Hepatic stellate cell (primary cell): ENCODE data around the gene CDH2.

Experiments used
- DNase-seq: peaks from one replicate; pipeline ENCODE4 v3.0.0; 2011; ENCODE audit warnings: low spot score

The CDH2 gene

DNA sequence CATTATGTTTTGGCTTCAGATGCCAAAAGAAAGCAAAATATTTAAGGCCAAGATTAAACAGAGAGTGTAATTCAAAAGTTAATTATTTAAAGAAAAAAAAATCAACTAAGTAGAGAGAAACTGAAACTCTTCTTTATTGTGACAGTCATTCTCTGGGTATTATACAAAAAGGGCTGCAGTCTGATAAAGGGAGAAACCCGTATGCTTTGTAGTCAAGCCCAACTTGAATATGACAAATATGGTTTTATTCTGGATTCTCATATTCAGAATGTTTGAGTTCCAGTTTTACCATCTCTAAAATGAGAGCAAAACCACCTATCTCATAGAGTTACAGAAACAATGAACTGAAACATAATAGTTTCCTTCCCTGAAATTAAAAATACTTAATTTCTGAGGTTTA is 8.2 kb downstream of the CDH2 start:
- no peak for DNase-seq

DNA sequence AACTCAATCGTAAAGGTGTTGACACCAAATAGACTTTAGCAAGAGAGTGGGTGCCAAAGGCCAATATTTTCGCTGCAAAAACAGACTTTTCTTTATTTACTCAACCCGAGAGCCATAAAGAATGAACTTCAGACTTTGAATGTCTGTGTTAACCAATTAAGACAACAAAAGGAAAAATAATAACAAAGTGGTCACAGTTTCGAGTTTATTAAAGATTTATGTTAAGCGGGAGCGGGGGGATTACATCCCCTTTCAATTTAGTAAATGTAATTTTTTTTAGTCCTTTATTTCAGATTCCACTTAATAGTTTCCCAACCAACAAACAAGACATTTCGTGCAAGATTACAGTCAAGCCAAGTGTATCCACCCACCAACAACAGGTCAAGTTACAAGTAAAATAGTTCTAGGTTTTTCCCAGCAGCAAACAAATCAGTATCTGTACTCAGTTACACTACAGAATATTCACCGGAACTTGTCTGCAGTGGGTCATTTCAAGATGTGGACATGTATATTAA is 9.0 kb downstream of the CDH2 start:
- DNase-seq, result no peak

DNA sequence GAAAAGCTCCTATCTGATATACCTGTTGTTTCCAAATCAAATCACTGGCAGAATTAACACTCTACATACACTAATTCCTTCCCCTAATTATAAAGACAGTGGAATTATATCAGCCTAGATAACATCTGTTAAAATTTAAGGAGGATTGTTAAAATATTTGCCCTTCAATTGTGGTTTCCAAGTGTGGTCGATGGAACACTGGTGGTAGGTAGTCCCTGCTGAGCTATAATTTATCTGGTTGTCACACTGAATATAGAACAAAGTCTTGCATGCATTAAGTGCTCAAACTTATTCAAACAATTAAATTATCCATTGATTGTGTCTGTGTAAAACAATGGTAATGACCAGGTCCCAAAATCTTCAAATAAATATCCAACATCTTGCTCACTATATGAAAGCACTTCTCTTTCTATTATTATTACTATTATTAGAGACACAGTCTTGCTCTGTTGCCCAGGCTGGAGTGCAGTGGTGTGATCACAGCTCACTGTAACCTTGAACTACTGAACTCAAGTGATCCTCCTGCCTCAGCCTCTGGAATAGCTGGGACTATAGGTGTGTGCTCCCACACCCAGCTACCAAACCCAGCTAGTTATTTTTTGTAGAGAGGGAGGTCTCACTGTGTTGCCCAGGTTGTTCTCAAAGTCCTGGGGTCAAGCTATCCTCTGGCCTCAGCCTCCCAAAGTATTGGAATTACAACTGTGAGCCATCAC is 12.0 kb downstream of the CDH2 start:
- no peak for DNase-seq

DNA sequence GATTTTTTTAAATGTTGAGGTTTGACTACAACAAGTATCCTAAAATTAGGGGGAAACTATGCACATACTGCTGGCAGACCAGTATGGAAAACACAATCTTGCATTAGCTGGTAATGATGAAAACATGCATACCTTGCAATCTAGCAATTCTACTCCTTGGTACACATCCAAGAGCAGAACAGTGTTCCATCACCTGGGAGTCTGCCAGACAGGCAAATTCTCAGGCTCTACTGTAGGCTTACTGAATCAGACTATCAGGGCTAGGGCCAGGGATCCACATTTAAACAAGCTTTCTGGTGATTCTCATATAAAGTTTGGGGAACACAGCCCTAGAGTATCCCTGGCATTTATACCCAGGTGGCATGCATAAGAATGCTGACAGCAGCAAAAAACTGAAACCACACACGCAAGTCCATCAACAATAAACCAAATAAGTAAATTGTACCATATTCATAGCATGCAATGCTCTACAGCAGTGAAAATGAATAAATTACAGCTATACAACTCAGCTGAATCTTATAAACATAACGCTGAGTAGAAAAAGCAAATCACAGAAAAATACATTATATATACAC is 13.6 kb downstream of the CDH2 start:
- DNase-seq, result no peak

DNA sequence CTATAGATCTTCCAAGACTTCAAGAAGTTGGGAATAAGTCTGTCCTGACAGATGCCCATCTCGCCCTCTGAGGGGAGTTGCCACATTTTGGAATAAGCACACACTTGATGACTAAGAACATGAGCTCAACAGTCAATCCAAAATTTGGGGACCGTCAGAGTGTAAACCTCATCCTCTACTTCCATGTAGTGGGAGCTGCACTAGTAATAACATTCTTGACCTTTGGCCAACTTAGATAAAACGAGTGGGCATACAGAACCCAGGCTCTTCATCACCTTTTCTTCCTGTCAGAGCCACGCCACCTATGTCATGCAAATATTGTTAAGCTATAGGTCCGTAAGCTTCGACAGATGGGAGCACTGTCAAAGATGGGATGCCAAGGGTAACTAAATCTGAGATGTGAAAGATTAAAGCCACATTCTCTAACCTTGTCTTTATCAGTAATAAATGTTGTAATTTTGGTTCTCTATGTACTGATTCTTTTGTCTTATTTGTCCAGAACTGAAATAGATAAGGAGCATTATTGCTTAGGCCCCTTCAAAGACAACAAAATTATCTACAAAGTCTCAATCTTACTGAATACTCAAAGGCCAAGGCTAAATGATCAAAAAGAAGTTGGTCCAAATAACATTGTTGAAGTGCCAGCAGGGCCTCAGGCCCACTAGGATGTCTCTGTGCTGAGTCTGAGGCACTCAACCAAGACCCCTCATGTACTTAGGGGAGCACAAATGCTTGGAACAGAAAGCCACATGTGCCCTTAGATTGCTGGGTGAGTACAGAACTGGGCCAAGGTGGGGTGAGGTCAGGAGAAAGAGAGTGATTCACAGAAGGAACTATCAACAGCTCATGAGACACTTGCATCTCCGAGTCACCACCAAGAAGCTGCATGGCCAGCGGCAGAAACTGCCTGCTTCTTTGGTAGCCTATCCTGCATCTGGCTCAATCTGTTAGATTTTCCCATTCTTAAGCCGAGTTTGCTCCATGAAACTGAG is 15.0 kb downstream of the CDH2 start:
- DNase-seq, result no peak

DNA sequence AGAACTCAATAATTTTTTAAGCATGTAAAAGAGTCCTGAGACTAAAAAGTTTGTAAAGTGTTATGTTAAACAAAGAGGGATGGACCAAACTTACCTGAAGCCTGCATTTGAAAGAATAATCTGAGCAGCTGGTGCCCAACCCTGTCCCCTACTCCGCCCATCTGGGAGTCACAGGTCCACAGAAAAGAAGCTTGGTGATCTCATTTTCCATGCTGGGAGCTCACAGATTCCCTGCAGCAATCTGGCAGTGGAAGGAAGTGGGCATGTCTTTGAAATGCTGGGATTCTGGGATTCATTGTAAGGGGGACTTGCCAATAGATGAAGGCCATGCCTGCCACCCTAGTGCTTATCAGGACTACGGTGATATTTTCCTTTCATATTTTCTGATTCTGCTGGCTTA is 17.9 kb downstream of the CDH2 start:
- DNase-seq, result no peak

DNA sequence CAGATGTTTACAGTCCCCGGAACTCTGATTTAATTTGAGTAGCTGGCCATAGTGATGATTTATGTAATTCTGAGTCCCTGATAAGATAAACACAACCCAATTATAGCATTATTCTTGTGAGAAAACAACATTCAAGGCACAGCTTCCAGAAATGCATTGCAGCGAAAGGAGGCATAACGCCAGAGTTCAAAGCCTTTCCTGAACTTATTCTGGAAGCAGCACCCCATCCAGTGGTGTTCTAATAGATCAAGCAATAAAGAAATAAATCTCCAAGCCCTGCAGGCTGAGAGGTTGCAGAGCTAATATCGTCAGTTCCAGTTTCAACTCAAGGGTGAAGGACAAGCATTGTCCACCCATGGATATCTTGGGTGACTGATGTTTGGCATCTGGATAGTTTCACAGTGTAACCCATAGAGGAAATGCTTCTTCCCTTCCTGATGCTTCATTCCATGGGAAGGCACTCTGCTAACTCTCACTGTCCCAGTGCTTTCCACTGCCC is 18.8 kb downstream of the CDH2 start:
- DNase-seq, result no peak

DNA sequence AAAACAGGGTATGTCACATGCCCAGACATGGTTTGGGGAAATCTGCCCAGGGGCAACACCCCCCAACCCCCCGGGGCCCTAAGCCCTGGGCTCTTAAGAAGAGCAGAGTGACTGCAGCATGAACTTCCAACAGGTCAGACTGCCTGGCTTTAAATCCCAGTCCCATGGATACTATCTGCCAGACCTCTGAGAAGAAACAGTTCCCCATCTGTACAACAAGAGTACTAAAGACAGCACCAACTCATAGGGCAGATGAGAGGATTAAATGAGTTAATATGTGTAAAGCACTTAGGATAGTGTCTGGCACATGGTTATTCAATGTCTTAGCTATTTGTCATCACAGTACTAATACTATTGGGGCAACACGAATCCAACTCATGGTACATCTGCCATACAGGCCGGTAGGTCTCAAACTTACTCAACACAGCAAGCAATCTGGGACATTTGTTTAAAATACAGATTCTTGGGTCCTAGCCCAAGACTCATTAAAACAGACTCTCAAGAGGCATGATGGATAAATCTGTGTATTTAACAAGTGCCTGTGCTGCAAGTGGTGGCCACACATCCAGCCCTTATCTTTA is 23.4 kb downstream of the CDH2 start:
- DNase-seq, result no peak

DNA sequence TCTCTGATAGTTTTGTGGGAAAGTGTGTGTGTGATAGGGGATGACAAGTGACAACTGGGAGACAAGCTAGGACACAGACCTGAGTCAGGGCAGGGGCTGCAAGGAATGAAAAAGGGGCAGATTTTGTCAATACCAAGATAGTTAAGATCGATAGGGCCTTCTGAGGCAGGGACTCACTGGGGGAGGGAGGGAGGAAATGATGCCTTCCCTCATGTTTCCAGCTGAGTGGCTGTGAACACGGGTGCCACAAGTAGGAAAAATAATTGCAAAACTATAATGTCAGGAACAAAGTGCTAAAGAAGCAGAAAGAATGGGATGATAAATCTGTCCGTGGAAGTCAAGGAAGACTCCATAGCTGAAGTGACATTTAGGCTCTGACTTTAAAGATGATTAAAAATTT is 24.2 kb downstream of the CDH2 start:
- no peak for DNase-seq

DNA sequence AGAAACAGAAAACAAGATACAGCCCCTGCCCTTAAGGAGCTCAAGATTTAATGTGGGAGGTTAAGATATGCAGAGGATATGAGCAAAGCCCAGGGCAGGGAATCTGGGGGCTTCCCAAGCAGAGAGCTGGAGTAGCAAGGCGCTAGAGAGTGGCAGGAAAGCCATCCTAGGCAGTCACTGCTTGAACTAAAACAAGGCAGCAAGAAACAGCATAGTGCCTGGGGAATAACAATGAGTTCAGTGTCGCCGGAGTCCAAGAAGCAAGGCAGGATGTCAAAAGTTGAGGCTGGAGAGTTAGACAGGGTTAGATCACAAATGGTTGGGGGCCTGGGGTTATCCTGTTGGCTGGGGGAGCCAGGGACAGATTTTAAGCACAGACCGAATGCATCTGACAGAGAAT is 24.6 kb downstream of the CDH2 start:
- no peak for DNase-seq

DNA sequence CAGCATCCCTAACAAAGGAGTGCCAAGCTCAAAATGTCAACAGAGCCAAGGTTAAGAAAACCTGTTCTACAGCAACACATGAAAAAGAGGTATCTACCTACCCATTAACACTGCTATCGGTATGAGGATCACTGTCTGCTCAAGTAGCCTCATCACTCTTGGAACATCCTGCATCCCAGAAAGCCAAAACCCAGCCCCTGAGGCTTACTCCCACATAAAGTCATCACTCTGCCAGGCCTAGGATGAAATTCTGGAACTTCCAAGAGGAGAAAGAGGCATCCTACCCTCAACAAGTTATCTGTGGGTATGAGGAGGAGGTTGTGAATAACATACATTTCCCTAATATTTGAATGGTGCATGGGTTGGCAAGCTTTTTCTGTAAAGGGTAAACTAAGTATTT is 25.5 kb downstream of the CDH2 start:
- no peak for DNase-seq

DNA sequence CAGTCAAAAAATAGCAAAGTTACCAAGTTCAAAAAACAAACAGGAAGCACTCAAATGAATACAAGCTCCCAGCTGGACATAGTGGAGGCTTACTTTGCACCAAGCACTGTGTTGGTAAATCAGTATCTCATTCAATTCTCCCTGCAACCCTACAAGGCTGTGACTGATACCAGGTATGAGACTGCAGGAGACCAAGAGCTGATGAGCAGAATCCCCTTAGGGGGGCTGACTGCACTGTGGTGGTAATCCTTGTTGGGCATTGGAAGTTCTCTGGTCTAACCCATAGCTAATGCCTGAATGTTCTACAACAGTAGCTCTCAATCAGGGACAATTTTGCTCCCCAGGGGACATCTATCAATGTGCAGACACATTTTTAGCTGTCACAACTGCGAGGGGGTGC is 26.0 kb downstream of the CDH2 start:
- DNase-seq, result no peak

DNA sequence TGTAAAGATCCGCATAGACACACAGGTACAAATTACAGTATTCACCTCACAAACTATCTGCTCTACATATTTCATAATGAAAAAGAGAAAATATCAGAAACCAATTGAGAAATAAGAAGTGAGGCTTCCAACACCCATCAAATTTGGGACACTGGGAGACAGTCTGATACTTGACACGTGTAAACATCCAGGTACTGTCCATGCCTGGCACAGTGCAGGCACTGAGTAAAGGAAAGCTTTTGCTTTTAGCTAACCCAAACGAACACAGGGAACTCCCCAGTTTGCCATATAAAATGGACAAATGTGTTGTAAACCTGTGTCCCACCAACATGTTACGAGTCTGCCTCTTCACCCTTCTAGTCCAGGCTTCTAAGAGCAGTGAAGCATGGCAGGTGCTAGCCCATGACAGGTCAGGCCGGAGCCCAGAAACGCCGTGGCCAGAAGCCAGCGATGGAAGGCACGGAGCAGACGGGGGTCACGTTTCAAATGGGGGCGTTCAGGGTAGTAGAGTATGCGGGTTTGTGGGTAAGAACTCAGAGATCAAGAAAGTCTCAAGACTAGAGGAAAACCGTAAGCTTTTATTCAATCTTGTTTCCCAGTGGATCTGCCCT is 27.0 kb downstream of the CDH2 start:
- no peak for DNase-seq

DNA sequence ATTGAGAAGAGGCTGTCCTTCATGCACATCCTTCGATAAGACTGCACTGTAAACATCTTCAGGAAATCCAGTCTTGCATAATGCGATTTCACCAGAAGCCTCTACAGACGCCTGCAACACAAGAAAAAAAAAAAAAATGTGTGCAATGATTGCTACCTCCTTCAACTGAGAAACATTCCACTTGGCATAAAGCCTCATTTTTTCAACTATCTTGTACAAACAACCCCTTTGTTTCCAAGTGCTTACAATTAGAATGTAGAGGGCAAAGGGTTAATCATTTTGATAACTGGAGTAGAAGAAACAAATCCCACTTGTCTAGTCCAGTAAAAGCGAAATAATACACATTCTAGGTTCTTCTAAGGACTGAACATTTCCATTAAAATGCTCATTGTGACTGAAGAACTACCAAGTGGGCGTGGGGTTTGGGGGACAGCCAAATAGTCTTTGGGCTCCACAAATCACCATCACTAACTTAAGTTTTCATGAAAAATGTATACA is 29.2 kb downstream of the CDH2 start:
- no peak for DNase-seq

DNA sequence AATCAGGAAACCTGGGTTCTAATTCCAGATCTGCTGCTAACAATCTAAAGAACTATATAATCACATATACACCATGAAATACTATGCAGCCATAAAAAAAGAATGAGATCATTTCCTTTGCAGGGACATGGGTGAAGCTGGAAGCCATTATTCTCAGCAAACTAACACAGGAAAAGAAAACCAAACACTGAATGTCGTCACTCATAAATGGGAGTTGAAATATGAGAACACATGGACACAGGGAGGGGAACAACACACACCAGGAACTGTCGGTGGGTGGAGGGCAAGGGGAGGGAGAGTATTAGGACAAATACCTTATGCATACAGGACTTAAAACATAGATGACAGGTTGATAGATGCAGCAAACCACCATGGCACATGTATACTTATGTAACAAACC is 33.2 kb downstream of the CDH2 start:
- no peak for DNase-seq

DNA sequence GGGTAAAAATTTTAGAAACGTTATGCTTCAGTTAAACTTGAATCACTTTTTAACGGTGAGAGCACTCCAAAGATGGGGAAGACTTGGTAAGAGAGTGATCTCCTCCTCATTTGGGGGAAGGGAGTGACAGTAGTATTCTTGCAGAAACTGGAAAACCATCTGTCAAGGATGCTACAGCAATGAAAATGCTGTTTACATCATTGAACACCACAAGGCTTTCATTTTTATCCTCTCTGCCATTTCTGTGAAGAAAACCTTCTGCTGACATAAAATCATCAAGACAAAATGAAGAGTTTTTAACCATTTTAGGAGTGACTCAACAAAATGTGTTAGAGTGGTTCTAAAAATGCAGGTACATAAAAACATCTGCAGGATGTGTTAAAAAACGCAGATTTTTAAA is 38.1 kb downstream of the CDH2 start:
- DNase-seq, result no peak

DNA sequence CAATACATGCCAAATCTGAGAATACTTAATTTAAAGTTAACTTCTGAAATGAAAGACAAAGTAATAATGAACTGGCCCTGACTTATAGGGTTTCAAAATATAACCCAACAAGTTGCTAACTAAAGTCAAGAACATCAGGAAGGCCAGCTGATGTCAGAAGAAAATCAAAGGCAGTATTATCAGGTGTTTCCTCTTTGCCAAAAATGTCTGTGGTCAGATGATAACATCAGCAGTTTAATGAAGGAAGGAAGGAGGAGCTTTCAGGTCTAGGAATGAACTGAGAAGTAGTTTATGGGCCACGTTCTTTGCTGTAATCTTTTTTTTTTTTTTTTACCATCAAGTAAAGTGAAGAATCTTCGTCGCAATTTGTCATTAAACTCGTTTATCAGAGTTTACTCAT is 40.9 kb downstream of the CDH2 start:
- DNase-seq, result no peak

DNA sequence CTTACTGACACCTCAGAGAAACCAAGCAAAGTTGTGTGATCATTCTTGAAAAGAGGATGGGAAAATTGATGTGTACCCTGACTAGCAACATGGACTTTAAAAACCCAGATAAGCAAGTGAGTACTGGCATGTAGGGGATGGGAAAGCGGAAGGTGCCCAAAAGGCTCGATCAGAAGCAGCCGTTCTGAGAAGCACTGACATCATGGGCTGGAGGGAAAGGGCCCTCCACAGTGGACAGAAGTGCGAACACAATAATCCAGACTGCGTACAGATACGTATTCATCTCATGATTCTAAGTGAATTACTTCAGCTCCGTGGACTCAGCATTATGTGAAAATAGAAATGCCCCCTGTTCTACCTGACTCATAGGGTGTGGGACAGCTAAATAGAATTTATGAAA is 42.2 kb downstream of the CDH2 start:
- no peak for DNase-seq

DNA sequence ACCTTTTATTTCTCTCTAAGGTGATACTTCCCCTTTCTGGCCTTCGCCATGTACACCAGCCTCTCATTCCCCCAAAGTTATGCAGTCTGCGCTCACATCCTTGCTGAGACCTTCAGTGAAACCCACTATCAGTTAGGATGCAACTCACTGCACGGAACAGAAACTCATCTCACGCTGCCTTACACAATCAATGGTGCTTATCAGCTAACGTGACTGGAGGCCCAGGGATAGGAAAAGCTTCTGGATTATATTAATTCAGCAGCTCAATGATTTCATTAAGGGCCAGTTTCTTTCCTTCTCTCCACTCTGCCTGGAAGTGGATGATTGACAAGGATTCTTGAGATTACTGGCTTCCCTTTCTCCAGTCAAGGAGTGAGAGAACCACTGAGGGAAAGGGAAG is 44.8 kb downstream of the CDH2 start:
- no peak for DNase-seq

DNA sequence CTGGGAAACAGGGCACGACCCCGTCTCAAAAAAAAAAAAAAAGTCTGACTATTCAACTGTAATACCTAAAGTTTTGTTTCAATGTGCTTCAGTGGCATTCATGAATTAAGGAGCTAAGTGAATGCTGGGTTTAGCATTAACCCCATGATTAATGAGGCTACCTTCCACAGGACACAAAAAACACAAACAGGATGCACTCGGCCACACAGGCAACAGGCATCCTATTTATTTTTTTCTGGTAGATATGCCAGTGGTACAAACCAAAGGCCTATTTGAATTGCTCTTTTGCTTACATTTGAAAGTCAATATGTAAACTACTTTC is 48.3 kb downstream of the CDH2 start:
- DNase-seq, result no peak

DNA sequence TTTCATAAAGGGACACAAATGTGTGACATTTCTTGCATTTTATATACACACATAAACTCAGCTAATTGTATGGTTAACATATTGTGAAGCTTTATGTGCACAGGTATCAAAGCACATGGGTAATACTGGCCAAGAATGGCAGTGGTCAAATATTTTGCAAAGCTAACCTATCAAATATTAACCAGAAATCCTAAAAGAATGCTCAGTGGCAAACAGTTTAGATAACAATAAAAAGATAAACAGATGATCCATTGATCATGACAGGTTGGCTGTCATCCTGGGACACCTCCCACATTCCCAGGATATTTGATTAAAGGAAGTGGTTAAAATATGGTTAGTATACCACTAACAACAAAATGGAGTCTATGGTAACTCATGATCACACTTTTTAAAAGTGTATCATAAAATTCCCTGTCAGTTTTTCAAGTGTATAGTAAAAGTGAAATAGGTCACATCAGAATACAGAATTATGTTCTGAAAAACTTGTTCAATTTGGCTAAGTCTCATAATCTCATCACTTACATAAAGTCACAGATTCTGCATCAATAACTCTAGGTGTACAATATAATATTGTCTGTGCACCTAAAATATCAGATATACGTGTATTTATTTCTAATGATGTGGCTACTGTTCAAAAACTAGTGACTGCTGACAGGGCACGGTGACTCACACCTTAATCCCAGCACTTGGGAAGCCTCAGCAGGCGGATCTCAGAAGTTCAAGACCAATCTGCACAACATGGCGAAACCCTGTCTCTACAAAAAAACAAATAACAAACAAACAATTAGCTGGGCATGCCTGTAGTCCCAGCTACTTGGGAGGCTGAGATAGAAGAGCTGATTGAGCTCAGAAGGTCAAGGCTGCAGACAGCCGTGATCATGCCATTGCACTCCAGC is 48.9 kb downstream of the CDH2 start:
- DNase-seq, result no peak
